ENCODE measurements around the gene SORT1. TPM values are rescaled to one million over a fixed set of nuclear protein-coding genes. Genes with fewer than 3 reads are reported as not detected.

The SORT1 gene
- total and polyA plus RNA-seq, 12 donors, result 32.8 to 235 (median 119) TPM

DNA sequence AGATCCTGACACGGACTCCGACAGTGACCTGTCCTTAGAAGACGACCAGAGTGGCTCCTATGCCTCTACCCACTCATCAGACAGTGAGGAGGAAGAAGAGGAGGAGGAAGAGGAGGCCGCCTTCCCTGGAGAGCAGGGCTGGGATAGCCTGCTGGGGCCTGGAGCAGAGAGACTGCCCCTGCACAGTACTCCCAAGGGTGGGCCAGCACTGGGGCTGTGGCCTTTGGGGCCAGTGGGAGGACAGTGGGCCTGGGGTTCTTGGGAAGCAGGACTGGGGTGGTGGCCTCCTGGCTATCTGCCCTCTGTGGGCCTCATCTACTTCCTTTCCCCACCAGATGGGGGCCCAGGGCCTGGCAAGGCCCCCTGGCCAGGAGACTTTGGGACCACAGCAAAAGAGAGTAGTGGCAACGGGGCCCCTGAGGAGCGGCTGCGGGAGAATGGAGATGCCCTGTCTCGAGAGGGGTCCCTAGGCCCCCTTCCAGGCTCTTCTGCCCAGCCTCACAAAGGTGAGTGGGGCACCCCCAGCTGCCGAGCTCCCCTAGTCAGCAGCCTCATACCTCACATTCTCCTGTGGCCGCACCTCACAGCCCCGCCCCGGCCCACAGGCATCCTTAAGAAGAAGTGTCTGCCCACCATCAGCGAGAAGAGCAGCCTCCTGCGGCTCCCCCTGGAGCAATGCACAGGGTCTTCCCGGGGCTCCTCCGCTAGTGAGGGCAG is 124.7 kb downstream of the SORT1 start:
- Histone ChIP-seq H3K36me3 (no peaks in the 10 kb centered on the region), H3K9me3 (no peaks in the 10 kb centered on the region), H3K27ac (no peak overlapping the region), H3K27me3 (no peaks in the 10 kb centered on the region), H3K4me3 (no peak overlapping the region), H3K4me1 (peaks cover 0 to 11% (median 0%) of the 10 kb centered on the region in 9 donors)
- ATAC-seq, result no peak
- 86 to 90% methylated on average over 16 of the region's 16 CpGs for WGBS, 2 donors
- no peak for DNase-seq
- TF ChIP-seq, protein P1, sequence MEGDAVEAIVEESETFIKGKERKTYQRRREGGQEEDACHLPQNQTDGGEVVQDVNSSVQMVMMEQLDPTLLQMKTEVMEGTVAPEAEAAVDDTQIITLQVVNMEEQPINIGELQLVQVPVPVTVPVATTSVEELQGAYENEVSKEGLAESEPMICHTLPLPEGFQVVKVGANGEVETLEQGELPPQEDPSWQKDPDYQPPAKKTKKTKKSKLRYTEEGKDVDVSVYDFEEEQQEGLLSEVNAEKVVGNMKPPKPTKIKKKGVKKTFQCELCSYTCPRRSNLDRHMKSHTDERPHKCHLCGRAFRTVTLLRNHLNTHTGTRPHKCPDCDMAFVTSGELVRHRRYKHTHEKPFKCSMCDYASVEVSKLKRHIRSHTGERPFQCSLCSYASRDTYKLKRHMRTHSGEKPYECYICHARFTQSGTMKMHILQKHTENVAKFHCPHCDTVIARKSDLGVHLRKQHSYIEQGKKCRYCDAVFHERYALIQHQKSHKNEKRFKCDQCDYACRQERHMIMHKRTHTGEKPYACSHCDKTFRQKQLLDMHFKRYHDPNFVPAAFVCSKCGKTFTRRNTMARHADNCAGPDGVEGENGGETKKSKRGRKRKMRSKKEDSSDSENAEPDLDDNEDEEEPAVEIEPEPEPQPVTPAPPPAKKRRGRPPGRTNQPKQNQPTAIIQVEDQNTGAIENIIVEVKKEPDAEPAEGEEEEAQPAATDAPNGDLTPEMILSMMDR (IDR thresholded peaks at IDR 0.05), result no peak
- intact Hi-C loops (cut with DNase I), result loop anchor here in 1 of 10 donors (10.0 kb wide), 1 partner anchor 252 kb away; no protein-coding TSS in a partner anchor

DNA sequence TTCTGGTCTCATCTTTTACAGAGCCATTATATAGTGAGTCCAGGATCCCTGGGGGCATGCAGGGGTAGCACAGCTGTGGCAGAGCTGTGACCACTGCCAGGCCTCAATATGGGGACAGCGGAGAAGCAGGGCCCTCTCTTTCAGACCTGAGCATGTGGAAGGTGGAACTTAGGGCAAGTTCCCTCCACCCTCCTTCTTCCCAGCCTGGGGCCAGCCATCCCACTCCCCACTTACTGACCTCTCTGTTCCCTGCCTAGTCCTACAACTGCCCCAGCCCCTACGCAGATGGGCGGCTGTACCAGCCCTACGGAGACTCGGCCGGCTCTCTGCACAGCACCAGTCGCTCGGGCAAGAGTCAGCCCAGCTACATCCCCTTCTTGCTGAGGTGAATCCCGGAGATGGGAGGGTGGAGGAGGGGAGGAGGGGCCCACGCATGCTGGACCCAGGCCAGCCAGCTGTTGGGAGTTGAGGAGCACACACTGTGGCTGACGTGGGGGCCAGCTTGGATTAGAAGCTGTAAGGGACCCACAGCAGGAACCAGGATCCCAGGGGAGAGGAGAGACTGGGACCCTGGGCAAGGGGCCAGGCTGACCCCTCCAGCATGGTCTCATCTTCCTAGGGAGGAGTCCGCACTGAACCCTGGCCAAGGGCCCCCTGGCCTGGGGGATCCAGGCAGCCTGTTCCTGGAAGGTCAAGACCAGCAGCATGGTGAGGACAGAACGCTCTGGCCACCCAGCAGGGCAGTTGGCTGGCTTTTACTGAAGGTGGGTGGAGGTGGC is 125.5 kb downstream of the SORT1 start:
- H3K27ac ChIP-seq, result no peak overlapping the region
- DNase-seq, result peak in 1 of 2 donors; percentile 56
- H3K4me3 ChIP-seq, result no peak overlapping the region
- WGBS, 2 donors, result 76 to 86% methylated on average over 13 of the region's 13 CpGs
- H3K27me3 ChIP-seq, result no peaks in the 10 kb centered on the region
- H3K4me1 ChIP-seq, result peaks cover 0 to 5% (median 0%) of the 10 kb centered on the region in 9 donors
- H3K36me3 ChIP-seq, result no peaks in the 10 kb centered on the region
- intact Hi-C loops (cut with DNase I), result loop anchor here in 1 of 10 donors (10.0 kb wide), 1 partner anchor 253 kb away; no protein-coding TSS in a partner anchor
- no peaks in the 10 kb centered on the region for H3K9me3 ChIP-seq
- ATAC-seq, result peak in 2 of 8 donors; percentile 19 to 38
- TF ChIP-seq, protein P1 (IDR thresholded peaks at IDR 0.05), result no peak

DNA sequence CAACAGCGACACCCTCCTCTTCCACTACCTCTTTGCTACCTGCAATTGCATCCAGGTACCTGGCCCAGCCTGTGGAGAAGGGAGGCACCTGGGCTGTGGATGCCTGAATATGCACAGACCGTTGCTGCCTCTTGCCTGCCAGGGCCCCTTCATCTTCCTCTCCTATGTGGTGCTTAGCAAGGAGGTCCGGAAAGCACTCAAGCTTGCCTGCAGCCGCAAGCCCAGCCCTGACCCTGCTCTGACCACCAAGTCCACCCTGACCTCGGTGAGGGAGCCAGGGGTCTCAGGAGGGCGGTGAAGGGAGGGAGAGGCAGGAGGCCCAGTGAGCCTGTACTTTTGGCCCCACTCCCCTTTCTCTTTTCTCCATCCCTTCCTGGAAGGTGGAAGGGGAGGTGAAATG is 126.3 kb downstream of the SORT1 start:
- intact Hi-C loops (cut with DNase I), result loop anchor here in 1 of 10 donors (10.0 kb wide), 1 partner anchor 253 kb away; no protein-coding TSS in a partner anchor
- Histone ChIP-seq H3K9me3 (no peaks in the 10 kb centered on the region), H3K36me3 (no peaks in the 10 kb centered on the region), H3K4me1 (peaks cover 0 to 4% (median 0%) of the 10 kb centered on the region in 9 donors), H3K4me3 (no peak overlapping the region), H3K27me3 (no peaks in the 10 kb centered on the region), H3K27ac (no peak overlapping the region)
- DNase-seq (no peak), ATAC-seq (no peak)
- WGBS, 2 donors, result 87 to 94% methylated on average over 6 of the region's 6 CpGs
- TF ChIP-seq, protein P1 (IDR thresholded peaks at IDR 0.05), result no peak

DNA sequence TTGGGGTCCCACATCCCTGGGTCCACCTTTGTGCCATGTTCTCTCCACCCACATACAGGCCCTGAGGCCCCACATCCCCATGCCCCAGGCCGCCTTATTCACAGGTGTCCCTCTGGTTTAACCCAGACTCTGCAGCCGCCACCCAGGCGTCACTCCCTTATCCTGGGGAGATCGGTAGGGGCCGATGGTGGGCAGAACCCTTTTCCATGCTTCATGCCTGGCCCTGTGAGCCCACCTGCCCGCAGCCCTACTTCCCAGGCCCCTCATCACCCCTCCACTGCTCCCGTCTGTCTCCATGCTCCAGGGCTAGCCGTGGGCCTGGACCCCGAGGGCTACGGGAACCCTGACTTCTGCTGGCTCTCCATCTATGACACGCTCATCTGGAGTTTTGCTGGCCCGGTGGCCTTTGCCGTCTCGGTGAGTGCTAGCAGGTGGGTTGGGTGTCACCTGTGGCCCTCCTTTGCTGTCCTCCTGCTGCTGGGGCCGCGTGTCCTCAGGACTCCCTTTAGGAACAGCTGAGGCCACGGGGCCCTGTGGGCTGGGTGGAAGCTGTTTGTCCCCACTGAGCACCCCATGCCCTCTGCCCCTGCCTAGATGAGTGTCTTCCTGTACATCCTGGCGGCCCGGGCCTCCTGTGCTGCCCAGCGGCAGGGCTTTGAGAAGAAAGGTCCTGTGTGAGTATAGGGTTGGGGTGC is 126.9 kb downstream of the SORT1 start:
- Histone ChIP-seq H3K27ac (no peak overlapping the region), H3K36me3 (no peaks in the 10 kb centered on the region), H3K4me1 (peaks cover 0 to 4% (median 0%) of the 10 kb centered on the region in 9 donors), H3K4me3 (no peak overlapping the region), H3K27me3 (no peaks in the 10 kb centered on the region), H3K9me3 (no peaks in the 10 kb centered on the region)
- DNase-seq (no peak), ATAC-seq (no peak)
- WGBS, 2 donors, result 91 to 95% methylated on average over 19 to 20 of the region's 20 CpGs
- intact Hi-C loops (cut with DNase I), result loop anchor here in 1 of 10 donors (10.0 kb wide), 1 partner anchor 254 kb away; no protein-coding TSS in a partner anchor
- TF ChIP-seq, protein P1 (IDR thresholded peaks at IDR 0.05), result no peak

Data from heart right ventricle (tissue), 16 donors.